SU-DHL-6 (cell line): ENCODE data around the gene RHCG.

Source experiments
- CTCF ChIP-seq: fragments of 200-600 bp; sonication (generic); IDR thresholded peaks from one replicate; pipeline ENCODE4 v1.5.1; 2017; ENCODE audit warnings: antibody characterized with exemption, mild to moderate bottlenecking, low read length, moderate library complexity; ENCODE audit not compliant: insufficient read depth, poor library complexity, severe bottlenecking
- EZH2phosphoT487 ChIP-seq: fragments of 200-600 bp; sonication (generic), shearing (Covaris generic); conservative IDR thresholded peaks from 2 replicates; pipeline ENCODE4 v1.6.1; 2018; ENCODE audit warnings: mild to moderate bottlenecking, antibody characterized with exemption, low read length, moderate library complexity, mixed read lengths

GRCh38 chr15:89494031-89494430, 2.4 kb downstream of the RHCG start:
- TF ChIP-seq CTCF (no peak), EZH2phosphoT487 (no peak)
